ENCODE measurements around the gene SCFD2.
"Not testable (repeated sequence)": the region's sequence is repeated elsewhere in the genome, so short reads cannot be mapped to it uniquely, and the experiment has no call there.

Gene SCFD2

GRCh38 chr4:53189011-53189410, 176.8 kb downstream of the SCFD2 start:
- no peak for DNase-seq (ENCODE audit: low read depth)

DNA sequence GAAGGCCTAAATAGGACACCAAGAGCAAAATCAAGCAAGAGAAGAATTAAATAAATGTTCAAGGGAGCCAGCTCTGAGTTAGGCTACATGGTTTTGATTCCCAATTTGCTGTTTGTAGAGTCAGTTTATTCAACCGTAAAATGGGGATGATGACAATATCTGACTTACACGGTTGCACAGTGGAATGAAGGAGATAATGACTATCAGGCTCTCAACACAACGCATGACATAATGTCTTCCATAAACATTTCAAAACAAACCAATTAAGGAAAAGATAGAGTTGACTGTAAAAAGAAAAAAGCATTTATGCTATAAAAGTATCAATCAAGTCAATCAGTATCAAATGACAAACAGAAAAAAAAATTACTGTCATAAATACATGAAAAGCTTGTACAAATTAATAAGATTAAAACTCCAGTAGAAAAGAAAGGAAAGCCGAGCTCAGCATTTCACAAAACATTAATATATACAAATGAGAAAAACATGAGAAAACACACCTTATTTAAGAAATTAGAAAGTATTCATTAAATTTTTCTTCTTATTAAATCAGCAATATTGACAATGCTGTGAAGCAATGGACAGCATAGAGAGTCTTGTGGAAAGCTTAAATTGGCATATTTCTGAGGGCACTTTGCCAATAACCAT, 179.0 kb downstream of the SCFD2 start:
- no peak for DNase-seq (ENCODE audit: low read depth)

GRCh38 chr4:53185869-53186585, 179.8 kb downstream of the SCFD2 start:
- no peak for DNase-seq (ENCODE audit: low read depth)

- DNase-seq (ENCODE audit: low read depth) = no peak
Observed at GRCh38 chr4:53183754-53184153, 182.1 kb downstream of the SCFD2 start.

GRCh38 chr4:53177751-53178150, 188.1 kb downstream of the SCFD2 start:
- DNase-seq (ENCODE audit: low read depth) = not testable (repeated sequence)

DNA sequence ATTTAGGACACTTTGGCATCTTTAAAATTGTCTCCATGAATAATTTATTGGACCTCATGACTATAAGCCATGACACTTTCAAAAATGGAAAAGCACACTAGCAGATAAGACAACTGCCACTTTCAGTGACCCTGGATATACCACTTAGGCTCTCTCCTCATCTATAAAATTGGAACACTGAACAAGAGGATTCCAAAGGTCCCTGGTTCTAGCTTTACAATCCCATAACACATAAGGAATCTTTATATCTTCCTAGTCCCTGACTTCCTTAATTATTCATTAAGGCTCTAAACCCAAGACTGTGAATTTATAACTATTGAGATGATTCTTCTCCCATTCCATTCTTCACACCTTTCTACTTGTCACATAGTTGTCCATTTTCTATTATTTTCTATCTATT, 190.2 kb downstream of the SCFD2 start:
- no peak for DNase-seq (ENCODE audit: low read depth)

DNA sequence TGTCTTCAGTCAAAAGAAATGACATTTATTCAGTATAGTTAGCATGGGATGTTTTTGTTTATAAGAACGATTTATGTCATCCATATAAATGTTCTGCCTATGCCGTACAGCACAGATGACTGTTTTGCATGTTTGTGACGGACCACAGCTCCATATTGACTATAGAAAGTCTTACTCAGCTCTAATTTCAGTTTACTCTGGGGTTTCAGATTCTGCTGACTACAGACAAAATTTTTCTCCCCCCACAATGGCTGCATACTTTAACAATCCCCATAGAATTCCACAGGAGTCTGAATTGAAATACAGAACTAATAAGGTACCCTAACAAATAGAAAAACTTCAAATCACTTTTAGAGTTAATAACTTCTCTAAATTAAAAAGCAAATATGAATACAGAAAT, 191.0 kb downstream of the SCFD2 start:
- no peak for DNase-seq (ENCODE audit: low read depth)

DNA sequence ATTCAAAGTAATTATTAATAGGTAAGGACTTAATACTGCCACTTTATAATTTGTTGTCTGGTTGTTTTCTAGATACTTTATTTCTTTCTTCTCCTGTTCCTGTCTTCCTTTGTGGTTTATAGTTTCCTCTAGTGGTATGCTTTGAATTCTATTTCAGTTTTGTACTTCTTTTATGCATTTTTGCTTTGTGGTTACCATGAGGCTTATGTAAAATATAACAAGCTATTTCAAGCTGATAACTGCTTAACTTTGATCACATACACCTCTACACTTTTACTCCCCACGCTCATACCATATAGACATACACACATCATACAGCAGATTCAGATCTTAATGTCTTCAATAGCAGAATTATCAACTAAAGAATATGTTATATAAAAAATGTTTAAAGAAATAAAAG, 192.3 kb downstream of the SCFD2 start:
- no peak for DNase-seq (ENCODE audit: low read depth)

GRCh38 chr4:53171797-53172196, 194.1 kb downstream of the SCFD2 start:
- no peak for DNase-seq (ENCODE audit: low read depth)

GRCh38 chr4:53169695-53170617, 195.9 kb downstream of the SCFD2 start:
- DNase-seq (ENCODE audit: low read depth) = no peak

DNA sequence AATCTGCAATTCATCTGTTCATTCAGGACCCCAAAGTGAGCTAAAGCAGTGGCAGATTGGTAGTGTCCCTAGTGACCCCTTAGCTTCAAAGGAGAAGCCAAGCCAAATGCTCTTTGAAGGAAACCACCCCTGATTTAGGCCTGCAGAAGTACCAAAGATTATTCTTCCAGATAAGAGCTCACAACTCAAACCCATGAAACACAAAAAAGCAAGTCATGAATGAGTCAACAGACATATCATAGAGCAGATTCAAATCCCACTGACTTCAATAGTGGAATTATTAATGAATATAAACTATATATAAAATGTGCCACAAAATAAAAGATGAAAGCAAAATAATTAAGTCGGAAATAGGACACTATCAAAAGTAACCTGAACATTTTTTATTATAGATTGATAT, 197.6 kb downstream of the SCFD2 start:
- DNase-seq (ENCODE audit: low read depth) = no peak

DNA sequence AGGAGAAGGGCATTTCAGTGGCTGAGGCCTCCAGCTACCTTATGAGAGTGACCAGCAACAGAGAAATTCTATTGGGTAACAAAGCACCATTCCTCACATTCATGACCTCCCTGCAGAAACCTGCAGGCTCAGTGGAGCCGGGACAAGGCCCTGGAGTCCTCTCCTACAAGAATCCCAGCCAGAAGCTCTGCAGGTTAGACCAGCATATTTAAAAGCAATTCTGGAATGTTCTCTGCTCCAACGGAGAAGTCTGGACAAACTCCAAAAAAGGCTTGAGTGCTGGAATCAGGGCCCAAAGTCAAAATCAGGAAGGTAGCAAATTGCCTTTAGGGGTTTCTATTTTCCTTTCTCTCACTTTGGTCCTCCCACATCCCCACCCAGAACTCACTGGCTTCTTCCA, 202.9 kb downstream of the SCFD2 start:
- DNase-seq (ENCODE audit: low read depth) = no peak

DNA sequence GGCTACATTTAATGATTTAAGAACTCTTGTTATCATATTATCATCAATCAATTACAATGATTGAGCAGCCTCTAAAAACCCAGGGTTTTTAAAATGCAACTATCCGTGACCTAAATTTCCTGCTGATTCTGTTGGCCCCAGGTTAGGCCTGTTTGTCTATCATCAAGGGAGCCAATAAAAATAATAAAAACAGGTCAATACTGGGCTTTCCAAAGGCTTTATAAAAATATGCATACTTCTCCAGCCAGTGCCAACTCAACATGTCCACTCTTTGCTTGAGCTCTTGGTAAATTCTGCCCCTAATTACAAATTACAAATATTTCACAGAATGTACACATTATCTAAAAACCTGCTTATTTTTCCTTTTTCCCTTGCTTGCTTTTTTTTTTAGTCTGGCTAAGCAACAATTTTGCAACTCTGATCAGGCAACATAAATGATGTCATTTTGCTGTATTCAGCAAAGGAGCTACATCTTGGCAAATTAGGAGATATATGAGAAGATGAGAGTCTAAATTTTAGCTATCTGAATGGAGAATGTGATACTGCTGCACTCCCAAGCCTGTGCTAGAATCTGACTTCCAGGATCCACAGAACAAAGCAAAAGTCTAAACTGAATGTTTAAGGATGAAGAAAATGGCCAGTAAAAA, 204.0 kb downstream of the SCFD2 start:
- DNase-seq (ENCODE audit: low read depth) = no peak

GRCh38 chr4:53161051-53161786, 204.6 kb downstream of the SCFD2 start:
- DNase-seq (ENCODE audit: low read depth) = no peak

DNA sequence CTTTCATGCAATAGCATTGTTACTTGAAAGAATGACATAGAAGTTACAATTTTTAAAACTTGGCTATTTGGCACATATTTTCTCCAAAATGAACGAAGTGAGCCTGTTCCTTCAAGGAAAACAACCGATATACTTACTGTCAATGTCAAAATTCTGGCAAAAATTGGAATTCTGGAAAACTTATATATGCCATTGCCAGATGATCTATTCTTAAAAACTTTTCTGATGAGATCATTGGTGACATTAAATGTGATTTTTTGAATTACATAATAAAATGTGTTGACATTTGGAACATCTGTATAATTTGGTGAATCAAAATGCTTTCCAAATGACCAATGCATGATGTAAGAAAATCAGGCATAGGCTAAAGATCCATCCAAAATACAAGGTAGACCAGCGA, 209.0 kb downstream of the SCFD2 start:
- DNase-seq (ENCODE audit: low read depth) = no peak

GRCh38 chr4:53152467-53152866, 213.4 kb downstream of the SCFD2 start:
- DNase-seq (ENCODE audit: low read depth) = no peak

DNA sequence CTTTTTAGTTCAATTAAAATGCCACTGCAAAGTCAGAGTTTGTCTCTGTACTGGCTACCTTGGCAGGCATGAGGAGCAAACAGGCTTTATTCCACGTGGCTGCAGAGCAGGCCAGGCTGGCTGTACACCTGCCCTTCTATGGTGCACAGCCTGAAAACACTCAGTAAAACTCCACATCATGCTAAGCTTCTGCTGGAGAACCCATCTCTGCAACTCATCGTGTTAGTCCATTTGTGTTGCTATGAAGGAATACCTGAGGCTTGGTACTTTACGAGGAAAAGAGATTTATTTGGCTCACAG, 214.4 kb downstream of the SCFD2 start:
- no peak for DNase-seq (ENCODE audit: low read depth)

GRCh38 chr4:53150631-53151488, 215.0 kb downstream of the SCFD2 start:
- DNase-seq (ENCODE audit: low read depth) = no peak

- DNase-seq (ENCODE audit: low read depth) = no peak
Observed at GRCh38 chr4:53147711-53148110, 218.2 kb downstream of the SCFD2 start.

GRCh38 chr4:53147197-53147596, 218.7 kb downstream of the SCFD2 start:
- DNase-seq (ENCODE audit: low read depth) = no peak

DNA sequence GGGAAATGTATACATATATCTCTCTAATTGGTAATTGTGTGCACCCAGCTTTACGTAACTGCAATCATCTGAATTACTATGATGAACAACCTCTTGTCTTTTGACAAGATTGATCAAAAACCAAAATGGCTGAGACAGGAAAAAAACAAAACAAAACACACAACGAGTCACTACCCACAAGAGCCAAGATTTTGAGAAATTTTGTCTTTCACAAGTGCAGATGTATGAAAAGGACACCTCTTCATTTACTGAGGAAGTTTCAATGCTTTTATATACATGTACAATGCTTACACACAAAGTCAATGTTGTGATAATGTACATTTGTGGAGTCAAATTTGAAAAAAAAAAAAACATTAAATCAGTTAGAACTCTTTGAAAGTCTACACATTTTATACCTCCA, 224.6 kb downstream of the SCFD2 start:
- DNase-seq (ENCODE audit: low read depth) = no peak

All from T follicular helper cell (primary cell).